Activated T-helper 1 cell treated with anti-CD3 and anti-CD28 coated beads, Interleukin-2, amount 50 U/mL, for 16 hours (primary cell): Measurements from ENCODE around the gene VOPP1.

Experiments used
- DNase-seq, 2 donors: peaks; one replicate each; pipeline ENCODE4 v3.0.0-alpha.2; 2020; ENCODE audit warnings: low read depth in 1 of 2, low spot score in 1 of 2

VOPP1 gene

DNA sequence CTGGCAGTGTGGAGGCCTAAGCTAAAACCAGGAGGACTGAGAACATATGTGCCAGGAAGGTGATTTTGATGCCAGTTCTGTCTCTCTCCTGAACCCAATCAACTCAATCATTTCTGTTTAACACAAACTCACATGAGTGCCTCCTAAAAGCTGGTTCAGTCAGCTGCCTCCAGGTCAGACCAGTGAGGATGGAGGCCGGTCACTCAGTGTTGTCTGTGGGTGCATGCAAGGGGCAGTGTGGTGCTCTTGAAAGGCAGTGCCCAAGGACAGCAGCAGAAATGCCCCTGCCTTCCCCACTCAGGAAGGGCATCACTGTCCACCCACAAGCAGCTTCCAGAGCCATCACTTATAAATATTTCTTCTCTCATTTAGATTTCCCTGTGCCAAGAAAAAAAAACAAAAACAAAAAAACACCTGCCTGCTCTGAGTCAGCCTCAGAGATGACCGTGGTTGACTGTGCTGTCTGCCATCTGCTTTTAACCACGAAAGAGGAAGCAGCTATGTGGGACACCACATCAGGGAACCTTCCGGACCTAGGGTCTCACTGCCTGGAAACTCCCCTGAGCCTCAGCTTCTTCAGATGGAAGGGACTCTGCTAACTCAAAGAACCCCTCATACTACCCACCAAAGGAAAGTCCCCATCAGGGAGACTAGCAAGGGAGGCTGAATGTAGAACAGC, 39.1 kb downstream of the VOPP1 start:
- peak; percentile 30 to 53 for DNase-seq

DNA sequence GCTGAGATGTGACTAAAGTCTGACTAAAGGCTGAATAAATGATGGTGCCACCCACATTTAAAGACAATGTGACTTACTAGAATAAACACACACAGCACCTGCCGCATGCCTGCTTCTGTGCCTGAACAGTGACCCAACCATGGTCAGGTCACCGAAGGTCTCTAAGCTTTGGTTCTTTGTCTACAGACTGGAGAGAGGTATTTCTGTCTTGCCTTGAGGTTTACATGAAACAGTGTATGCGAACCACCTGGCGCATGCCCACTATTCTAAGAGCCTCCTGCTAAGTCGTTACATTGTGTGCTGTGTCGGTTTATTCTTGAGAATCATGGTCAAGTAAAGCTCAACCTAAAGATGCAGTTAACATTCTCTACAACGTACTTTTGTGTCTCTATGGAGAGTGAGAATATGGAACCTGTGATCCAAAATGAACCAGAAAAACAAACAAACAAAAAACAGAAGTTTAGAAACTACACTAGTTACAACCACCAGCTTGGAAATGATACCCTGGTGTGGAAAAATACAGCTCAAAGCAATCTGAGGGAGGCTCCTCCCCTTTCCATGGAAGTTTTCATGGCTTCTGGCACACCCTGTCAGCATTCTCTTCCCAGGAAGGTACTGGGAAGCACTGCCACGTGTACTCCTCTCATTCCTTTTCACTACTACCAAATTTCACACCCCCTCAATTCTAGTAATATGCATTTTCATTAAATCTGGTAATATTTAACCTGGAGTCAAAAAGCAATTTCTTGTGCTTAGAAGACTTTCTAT, 40.0 kb downstream of the VOPP1 start:
- DNase-seq = no peak

DNA sequence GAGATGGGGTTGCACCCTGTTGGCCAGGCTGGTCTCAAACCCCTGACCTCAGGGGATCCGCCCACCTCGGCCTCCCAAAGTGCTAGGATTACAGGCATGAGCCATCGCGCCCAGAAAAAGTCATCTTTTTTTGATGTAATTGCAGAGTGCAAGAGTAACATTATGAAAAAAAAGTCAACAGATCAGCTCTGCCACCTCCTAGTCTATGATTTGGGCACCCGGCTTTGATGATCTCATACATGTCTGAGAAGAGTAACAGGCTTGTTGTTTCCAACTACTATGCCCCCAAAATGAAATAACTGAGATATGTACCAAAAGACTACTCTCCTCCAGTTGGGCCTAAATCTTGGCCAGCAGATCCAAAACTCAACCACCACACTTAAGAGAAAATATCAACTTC, 40.8 kb downstream of the VOPP1 start:
- DNase-seq = no peak

DNA sequence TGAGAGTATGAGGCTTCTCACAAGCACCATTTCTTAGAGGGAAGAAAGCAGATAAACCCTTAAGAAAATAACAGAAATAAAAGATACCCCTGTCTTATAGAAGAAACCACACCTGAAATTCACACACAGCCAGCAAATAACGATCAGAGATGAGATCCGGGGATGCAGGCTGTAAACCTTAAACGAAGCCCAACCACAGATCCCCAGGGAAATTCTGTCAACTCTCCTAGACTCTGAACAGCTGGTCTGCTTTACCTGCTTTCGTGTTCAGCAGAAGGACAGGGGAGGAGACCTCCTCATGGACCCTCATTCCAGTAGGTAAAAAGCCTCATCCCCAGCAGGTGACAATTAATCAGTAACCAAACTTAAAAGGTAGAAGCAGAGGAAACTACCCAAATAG, 45.0 kb downstream of the VOPP1 start:
- DNase-seq = no peak

DNA sequence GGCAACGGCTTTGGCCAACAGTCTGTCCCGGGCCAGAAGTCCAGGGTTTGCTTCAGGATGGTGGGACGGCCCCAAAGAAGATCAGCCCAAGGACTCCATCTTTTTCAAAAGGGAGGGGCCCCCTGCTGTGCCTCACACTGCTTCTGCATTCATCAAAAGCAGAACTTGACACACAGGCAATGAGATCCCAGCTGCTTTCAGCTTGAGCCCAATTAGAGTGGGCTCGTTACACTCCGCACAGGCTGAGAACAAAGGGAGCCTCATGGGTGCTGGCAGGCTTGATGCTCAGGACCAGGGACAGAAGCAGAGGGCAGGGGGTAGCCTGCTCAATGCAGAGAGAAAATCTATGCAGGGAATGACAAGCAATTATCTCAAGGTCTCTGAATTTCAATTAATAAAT, 45.5 kb downstream of the VOPP1 start:
- no peak for DNase-seq

DNA sequence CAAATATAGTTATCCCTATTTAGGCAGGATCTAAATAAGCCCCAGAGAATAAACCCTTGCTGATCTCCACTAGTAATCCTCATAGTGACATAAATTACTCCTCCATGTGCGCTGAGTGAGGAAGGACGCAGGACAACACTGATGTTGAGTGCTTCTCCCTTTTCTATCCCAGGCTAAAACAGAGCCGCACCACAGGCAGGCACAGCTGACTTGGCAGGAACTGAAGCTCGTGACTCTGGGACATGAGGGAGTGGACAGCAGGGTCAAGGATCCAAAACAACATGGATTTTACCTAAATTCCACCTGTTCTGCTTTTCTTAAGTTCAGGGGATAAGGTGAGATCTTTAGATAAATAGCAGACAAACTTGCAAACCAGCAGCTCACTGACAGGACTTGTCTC, 46.0 kb downstream of the VOPP1 start:
- no peak for DNase-seq

DNA sequence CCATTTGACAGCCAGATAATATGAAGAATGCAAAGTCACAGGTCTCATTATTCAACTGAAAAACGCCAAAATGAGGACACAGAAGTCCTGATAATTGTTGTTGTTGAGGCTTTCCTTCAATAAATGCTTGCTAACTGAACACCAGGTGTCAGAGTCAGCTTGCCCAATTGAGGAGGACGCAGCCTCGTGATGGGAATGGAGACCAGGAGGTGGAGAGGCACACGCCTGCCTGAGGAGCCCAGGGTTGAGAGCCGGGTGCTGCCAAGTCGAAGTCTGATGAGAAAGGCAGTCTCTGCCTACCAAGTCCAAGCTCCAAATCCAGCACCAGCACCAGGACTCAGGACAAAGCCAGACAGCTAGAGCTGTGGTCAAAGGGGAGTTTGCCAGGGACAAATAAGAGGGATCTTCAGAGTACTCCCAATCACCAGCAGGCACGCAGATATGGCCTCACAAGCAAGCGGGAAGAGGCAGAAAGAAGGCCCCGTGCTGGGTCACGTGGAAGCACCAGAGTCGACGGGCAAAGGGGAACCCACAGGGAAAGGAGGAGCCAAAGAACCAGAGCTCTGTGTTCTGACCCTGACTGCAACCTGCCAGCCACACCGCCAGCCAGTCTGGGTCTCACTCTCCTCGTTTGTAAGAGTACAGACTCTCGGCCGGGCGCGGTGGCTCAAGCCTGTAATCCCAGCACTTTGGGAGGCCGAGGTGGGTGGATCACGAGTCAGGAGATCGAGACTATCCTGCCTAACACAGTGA, 47.6 kb downstream of the VOPP1 start:
- no peak for DNase-seq

DNA sequence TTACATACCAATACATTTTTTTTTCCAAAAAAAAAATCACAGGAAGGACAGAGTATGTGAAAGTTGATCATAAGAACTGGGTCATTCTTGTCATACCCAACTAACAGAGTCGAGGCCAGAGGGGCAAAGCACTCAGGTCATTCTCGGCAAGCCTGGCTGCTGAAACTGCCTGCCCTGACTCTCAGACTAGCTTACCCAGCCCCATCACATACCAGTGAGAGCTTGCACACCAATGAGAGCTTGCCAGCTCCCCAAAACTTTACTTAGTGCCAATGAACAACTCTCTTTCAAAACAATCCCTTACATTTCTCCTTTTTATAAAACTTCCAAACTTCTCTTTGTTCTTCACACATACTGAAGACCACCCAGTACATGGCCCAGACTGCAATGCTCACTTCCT, 48.9 kb downstream of the VOPP1 start:
- DNase-seq = no peak

DNA sequence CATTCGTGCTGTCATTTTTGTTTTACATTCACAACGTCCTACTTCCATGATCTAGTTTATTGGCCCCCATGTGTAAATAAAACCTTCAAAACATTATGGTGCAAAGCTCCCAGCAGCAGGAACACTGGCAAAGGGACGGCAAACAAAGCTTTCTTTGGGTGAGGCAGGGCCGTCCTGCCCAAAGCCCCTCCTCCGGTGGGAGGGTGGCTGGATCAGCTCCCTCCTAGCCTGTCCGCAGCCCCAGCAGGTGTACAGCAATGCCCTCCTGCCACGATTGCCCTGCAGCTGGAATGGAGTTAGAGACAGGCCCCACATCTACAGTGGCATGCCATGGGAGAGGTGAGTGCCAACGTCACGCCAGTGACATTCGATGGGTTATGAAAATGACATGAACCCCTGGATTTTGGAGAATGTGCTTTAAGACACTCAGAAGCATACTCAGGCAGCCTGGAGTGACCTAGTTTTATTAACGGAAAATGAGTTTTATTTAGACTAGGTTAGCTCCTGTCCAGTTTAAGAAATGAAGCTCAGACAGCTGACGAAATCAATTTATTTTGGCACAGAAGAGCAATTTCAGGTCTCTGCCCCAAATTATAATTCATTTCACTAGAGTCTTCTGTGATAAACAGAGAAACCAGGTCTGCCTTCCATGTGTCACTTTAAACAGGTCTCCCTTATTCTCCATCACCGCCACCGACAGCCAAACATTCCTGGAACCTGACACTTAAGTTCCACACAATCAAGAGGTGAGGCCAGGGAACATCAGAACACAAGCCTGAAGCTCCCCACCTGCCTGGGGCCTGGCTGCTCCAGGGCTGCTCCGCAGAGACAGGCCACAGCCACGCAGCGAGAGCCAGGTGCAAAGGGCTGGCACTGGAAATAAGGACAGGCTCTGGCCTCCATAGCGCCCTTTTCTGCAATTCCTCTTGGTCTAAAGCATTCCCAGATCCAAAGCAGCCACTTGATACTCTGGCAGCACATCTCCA, 50.1 kb downstream of the VOPP1 start:
- DNase-seq = no peak

DNA sequence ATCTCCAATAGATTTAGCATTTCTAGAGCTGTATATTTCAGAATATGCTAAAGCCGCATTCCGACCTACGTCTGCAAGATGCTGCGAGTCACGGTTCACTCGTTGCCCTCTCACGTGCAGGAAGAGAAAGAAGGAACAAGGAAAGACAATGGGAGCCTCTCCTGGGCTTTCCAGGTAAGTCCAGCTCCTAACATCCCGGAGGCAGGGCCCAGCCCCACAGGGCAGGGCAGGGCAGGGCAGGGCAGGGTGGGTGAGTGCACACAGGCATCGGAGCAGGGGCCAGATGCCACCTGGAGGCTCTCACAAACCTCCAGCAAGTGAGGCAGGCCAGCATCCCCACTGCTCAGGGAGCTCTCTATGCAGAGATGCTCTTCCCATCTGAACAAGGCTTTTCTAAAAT, 50.8 kb downstream of the VOPP1 start:
- no peak for DNase-seq

DNA sequence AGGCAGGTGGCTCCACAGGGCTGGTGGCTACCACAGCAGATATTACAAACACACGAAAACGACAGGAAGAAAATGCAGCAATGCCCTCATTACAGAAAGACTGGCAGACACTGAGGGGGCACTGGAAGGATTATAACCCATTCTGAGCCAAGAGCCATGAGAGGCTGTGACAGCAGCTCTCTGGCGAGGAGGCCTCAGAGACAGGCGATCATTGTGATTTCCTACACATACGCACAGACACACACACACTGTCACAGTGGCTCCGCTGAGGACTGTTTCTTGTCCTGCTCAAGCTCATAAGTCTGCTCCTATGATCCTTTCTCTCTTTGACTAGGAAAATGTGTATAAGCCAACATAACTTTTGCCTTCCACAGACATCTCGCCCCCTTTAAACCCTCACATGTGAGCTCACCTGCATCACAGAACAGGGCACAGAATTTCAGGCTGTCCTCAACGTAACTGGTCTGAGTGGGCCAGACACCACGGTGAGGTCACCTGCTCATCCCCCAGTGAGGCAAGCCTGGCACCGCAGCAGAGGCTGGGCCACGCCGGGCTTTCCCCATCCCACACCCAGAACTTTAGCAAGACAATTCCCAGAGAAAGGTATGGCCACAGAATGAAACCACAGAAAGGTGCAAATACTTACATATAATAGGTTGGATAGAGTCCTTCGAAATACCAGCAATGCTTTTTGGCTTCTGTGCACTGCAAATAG, 51.7 kb downstream of the VOPP1 start:
- no peak for DNase-seq

DNA sequence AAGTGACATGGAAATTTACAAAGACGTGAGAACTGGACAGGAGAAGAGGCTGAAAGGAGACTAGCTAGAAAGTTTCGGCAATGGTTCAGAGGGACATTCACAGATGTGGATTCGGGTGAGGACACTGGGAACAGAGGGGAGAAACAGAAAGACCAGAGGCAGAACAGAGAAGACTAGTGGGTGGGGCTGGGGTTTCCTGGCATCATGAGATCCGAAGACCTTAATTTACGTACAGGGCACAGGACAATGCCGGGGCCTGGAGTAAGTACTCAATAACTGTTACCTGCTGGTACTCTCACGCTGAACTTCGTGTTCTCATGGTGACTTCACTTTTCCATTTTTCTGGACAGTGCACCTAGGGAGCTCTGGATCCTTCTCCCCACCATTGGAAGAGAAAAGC, 53.5 kb downstream of the VOPP1 start:
- DNase-seq = no peak

DNA sequence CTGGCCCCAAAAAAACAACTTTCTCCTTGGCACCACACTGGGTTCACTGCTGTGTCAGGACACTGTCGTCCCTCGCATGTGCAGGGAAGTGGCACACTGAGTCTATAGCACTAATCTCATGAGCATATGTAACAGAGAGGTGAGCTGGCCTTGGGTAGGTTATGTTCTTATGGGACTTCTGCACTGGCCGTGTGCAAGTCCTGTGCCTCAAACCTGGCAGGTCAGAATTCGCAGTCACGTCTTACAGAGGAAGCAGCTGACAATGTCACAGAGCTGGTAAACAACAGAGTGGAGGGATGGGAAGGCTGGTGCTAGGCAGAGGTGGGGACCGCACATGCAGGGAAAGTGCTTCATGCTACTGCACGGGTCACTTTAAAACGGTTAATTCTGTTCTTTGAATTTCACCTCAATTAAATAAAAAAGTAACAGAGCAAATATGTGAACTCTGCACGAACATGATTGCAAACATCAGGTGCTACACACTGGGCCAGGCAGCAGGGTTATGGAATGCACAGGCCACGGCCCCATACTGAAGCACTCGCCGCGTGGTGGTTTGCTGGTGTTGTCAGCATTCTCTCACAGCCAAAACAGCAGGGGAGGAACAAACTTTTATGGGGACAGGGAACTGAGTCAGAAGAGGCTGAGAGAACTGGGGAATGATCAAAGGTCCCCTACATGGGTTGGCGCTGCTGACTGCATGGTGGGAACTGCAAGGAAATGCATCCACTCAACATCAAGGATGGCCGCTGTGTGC, 54.2 kb downstream of the VOPP1 start:
- no peak for DNase-seq

DNA sequence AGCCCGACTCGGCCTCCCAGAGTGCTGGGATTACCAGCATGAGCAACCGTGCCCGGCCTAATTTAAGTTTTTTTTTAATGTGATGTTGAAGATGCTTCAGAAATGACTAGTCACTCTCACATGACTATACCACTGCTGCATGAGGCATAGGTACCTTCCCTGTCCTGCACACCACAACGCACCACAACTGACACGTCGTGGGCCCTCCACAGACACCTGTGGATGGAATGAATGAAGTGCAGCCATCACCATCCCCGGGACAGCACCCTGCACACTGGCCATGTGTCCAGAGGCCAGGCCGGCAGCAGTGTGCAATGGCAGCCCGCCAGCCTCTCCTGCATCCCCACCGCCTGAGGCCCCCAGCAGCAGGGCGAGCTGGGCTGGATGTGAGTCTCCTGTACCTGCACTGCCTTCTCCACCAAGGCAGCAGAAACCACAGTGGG, 55.1 kb downstream of the VOPP1 start:
- DNase-seq = peak in 1 of 2 donors; percentile 23

DNA sequence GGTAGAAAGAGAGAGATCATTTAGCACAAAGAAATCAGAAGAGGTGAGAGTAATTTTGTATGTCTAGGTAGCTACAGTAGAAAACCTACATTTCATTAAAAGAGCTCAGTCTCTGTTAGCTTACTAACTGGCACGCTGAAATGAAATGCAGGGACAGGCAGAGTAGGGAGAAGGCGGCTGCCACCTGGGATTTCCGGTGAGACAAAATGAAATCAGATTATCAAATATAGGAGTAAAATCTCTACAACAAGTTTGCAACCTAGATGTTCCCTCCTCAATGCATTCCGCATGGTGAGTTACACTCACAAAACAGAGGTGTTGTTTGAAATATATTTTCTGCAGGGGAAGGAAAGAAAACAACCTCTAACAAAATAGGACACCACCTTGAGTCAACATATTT, 55.9 kb downstream of the VOPP1 start:
- no peak for DNase-seq

DNA sequence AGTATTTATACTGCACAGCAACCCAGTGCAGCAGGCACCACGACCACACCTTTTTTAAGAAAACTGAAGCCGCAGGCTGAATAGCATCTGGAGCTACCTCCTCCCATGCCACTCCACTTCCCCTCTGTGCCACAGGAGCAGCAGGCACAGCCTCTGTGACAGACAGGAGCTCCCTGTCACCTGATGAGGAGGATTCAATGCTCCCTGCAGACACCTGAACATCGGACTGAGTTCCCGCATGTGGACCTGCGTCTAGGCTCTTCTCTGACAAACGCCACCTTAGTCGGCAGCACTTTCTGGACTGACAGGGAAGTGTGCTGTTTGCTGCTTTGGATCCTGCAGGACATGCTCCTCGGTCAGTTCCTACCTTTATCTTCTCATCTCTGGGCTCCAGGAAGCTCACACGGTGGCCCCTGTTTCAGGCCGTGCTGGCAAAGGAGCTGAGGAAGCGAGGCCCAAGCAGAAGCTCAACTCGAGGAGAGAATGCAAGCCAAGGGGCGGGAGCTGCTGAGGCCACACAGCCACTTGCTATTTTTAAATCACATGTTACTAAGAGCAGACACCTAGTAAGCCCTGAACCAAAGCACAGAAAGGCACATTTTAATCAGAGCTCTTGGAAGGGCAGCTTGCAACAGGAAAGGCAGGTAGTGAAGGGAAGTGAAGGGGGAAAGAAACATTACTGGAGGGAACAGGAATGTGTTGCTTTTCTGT, 56.6 kb downstream of the VOPP1 start:
- no peak for DNase-seq

DNA sequence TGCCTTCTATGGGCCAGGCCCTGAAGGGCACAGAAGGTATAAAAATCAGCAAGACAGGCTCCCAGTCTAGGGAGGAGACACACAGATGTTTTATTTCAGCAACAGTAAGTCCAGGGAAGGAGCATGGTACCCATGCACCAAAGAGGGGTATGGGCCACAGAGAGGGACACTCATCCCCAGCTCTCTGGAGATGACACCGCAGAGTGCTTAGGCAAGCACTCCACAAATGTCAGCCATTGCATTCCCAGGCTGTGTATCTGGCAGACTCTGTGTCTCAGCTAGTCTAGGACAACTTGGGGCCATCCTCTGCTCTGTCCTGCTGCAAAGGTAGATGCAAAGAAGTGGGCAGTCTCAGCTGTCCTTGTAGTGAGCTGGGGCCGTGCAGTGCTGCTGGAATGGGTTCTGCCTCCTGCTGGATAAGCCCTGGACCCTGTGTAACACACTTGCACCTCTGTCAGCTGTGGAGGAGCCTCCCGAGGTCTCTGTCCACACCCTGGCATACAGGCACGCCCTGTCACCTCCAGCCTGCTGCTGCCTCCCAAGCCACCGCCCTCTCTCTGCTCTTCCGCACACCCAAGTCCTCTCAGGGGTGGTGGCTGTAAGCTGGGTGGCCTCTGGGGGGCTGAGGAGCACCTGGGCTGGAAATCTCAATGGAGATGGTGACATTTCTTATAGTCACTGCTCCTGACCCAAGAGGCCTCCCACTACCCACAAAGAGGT, 57.6 kb downstream of the VOPP1 start:
- DNase-seq = no peak

DNA sequence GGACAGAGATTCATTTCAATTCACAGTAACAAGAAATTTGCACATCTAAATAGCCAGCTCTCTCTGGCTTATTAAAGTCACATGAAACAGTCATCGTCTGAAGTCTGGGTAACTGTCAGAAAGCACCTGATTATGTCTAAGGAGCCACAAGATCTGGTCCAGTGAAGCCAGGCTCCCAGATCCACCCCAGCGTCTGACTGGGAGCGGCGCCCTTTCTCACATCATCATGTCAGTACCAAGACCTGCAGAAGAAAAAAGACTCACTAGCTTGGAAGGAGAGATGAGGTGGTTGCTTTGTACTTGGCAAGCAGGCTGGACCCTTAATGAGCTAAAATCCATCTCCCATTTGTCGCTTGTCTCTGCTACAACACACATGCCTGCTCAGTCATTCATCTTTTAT, 58.4 kb downstream of the VOPP1 start:
- no peak for DNase-seq
